ENCODE data around the gene XXYLT1. TPM values are rescaled to one million over a fixed set of nuclear protein-coding genes. Genes with fewer than 3 reads are reported as not detected.

Gene XXYLT1
- total and polyA plus RNA-seq, 2 of the 4 experiments (the other 2 are of a cell fraction): 14.7 to 18.1 TPM

DNA sequence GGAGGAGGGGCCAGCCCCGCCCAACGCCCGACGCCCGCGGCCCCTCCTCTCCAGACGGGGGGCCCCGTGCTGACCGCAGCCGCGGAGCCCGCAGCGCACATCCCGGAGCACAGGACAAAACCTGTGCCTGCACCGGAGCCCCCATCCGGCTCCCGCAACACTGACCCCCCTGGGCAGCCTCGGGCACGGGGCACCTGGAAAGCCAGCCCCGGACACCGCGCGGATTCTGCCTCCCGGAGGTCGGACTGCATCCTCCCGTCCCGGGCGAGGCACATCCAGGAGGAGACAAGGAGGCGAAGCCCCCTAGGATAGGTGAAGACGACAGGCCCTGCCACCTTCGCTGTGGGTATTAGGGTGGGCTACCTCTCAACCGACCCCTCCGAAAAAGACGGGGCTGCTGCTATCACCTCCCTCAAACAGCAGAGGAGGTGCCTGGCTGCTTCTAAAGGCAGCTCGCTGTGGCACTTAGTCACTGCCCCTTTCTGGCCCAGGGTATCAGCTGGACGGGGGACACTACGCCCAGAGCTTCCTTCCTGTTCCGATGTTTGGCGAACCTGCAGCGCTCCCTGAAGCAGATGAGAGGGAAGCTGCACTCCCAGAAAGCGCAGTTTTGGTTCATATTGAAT lies 10.6 kb downstream of the XXYLT1 start:
- H3K36me3 ChIP-seq (ENCODE audit: control insufficient read depth, insufficient read depth, low read length): no peaks in the 10 kb centered on the region
- H4K91ac ChIP-seq (ENCODE audit: insufficient read depth, low read depth, low read length): peak overlapping the region; percentile 29
- H3K14ac ChIP-seq (replicated peaks; ENCODE audit: low read depth, low read length): peak overlapping the region; percentile 76
- H2BK20ac ChIP-seq (ENCODE audit: low read depth, low read length): no peak overlapping the region
- peaks cover 16% of the 10 kb centered on the region for H3K4me1 ChIP-seq (ENCODE audit: control insufficient read depth, insufficient read depth, low read length)
- ChIA-PET POLR2A (ENCODE audit: unreplicated experiment) (no interaction called here), CTCF (interaction anchor here (0.6 to 1.3 kb wide), 4 partner anchors 105 to 588 kb away, joined by 3 to 7 read pairs (median 3); partner anchors contain the start of genes FAM43A and LSG1)
- peak overlapping the region; percentile 82 for H3K4me2 ChIP-seq (ENCODE audit: low read depth, low read length)
- H3K27me3 ChIP-seq (ENCODE audit: control insufficient read depth, insufficient read depth, low read length): no peaks in the 10 kb centered on the region
- peak overlapping the region; percentile 87 for H3K4ac ChIP-seq (ENCODE audit: low read depth, low read length)
- peak overlapping the region; percentile 58 for H3K4me3 ChIP-seq (ENCODE audit: insufficient read depth, low read depth, low read length)
- peak overlapping the region; percentile 55 for H2BK120ac ChIP-seq (ENCODE audit: low read depth, low read length)
- peak overlapping the region; percentile 79; the same call in 1 of the 2 replicates for H3K23ac ChIP-seq (ENCODE audit: low read depth, low read length)
- BruUV-seq (replicated peaks): no TSS peak
- H2BK15ac ChIP-seq (ENCODE audit: low read depth, low read length): peak overlapping the region; percentile 27; the same call in 1 of the 3 replicates
- intact Hi-C loops (cut with micrococcal nuclease): loop anchor here (1.0 to 5.0 kb wide), 6 partner anchors 56 to 928 kb away; no protein-coding TSS in a partner anchor
- peak overlapping the region; percentile 2; the same call in 1 of the 2 replicates for H3K18ac ChIP-seq (ENCODE audit: low read depth, low read length)
- peak overlapping the region; percentile 49 to 75; a peak in 3 of 4 replicates for H4K8ac ChIP-seq (ENCODE audit: low read depth in 2 of 2, low read length in 2 of 2)
- H3K9ac ChIP-seq (ENCODE audit: low read depth, low read length): peak overlapping the region; percentile 20
- peaks cover 6% of the 10 kb centered on the region; the same call in 1 of the 2 replicates for H4K20me1 ChIP-seq (ENCODE audit: insufficient read depth, low read length)
- no peak overlapping the region for H3K56ac ChIP-seq (ENCODE audit: extremely low read depth, insufficient read depth, low read length)
- peaks cover 17% of the 10 kb centered on the region for H3K9me1 ChIP-seq (ENCODE audit: insufficient read depth, low read length)
- peak overlapping the region; percentile 56; the same call in 1 of the 2 replicates for H2AK5ac ChIP-seq (ENCODE audit: low read depth, low read length)
- no peaks in the 10 kb centered on the region for H3K9me3 ChIP-seq (ENCODE audit: control insufficient read depth, insufficient read depth, low read length)
- peaks cover 37 to 67% of the 10 kb centered on the region in 2 experiments for H3K79me1 ChIP-seq (ENCODE audit: low read depth in 1 of 2, low read length in 2 of 2)
- ATAC-seq (ENCODE audit: low read depth): no peak; the same call in 1 of the 2 replicates
- H2AFZ ChIP-seq (replicated peaks; ENCODE audit: low read length, poor library complexity): peak overlapping the region; percentile 89
- no peak for DNase-seq
- H2BK5ac ChIP-seq (ENCODE audit: low read depth, low read length, poor library complexity, severe bottlenecking): no peak overlapping the region
- H4K5ac ChIP-seq (ENCODE audit: low read depth, low read length): peak overlapping the region; percentile 9; the same call in 1 of the 2 replicates
- dilution Hi-C loops (cut with HindIII; ENCODE audit: low sequenced_read_pairs, unreplicated experiment): no loop called here
- peak overlapping the region; percentile 80 for H2AK9ac ChIP-seq (replicated peaks; ENCODE audit: low read depth, low read length, poor library complexity)
- in situ Hi-C loops (cut with MboI; ENCODE audit: low sequenced_read_pairs): no loop called here
- peak overlapping the region; percentile 20 for H3K27ac ChIP-seq (ENCODE audit: insufficient read depth, low read length)
- 0% methylated on average over 21 of the region's 41 CpGs; no CpG with 5 or more reads in 1 of the 2 experiments for WGBS, 2 experiments (ENCODE audit: extremely low coverage in 2 of 2, insufficient read length in 1 of 2)
- no peak for TF ChIP-seq CTCF (conservative IDR thresholded peaks at IDR 0.05; ENCODE audit: low read depth, low read length)
- TF ChIP-seq MXI1 (IDR thresholded peaks at IDR 0.05; ENCODE audit: borderline replicate concordance, low read depth, low read length): no peak
- no peak for TF ChIP-seq MAZ (IDR thresholded peaks at IDR 0.05; ENCODE audit: borderline replicate concordance, low read depth, low read length)
- no peak for TF ChIP-seq MAFK (IDR thresholded peaks at IDR 0.05; ENCODE audit: low read depth, low read length)
- TF ChIP-seq RAD21 (IDR thresholded peaks at IDR 0.05; ENCODE audit: low read length): no peak
- no peak for TF ChIP-seq NFE2L2 (IDR thresholded peaks at IDR 0.05; ENCODE audit: low read depth, low read length)
- TF ChIP-seq, protein P1, sequence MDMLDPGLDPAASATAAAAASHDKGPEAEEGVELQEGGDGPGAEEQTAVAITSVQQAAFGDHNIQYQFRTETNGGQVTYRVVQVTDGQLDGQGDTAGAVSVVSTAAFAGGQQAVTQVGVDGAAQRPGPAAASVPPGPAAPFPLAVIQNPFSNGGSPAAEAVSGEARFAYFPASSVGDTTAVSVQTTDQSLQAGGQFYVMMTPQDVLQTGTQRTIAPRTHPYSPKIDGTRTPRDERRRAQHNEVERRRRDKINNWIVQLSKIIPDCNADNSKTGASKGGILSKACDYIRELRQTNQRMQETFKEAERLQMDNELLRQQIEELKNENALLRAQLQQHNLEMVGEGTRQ (IDR thresholded peaks at IDR 0.05; ENCODE audit: low read depth, low read length): no peak
- TF ChIP-seq SMC3 (IDR thresholded peaks at IDR 0.05; ENCODE audit: low read depth, low read length): no peak
- TF ChIP-seq RFX5 (IDR thresholded peaks at IDR 0.05; ENCODE audit: low read depth, low read length): no peak
- TF ChIP-seq CHD1 (IDR thresholded peaks at IDR 0.05; ENCODE audit: low read depth, low read length): no peak
- TF ChIP-seq ELK1 (IDR thresholded peaks at IDR 0.05; ENCODE audit: borderline replicate concordance, low read depth, low read length): no peak
- TF ChIP-seq CEBPB (IDR thresholded peaks at IDR 0.05; ENCODE audit: low read depth, low read length): no peak
- no peak for TF ChIP-seq RCOR1 (IDR thresholded peaks at IDR 0.05; ENCODE audit: insufficient replicate concordance, low read length)
- TF ChIP-seq POLR2A (IDR thresholded peaks at IDR 0.05; ENCODE audit: low read depth, low read length): no peak

Data from IMR-90 (cell line).